ENCODE measurements around the gene BCKDK.
"Not testable (repeated sequence)": the region's sequence is repeated elsewhere in the genome, so short reads cannot be mapped to it uniquely, and the experiment has no call there.

Gene BCKDK

GRCh38 chr16:31144418-31144817 is 36.2 kb downstream of the BCKDK start:
- DNase-seq, result not testable (repeated sequence)

DNA sequence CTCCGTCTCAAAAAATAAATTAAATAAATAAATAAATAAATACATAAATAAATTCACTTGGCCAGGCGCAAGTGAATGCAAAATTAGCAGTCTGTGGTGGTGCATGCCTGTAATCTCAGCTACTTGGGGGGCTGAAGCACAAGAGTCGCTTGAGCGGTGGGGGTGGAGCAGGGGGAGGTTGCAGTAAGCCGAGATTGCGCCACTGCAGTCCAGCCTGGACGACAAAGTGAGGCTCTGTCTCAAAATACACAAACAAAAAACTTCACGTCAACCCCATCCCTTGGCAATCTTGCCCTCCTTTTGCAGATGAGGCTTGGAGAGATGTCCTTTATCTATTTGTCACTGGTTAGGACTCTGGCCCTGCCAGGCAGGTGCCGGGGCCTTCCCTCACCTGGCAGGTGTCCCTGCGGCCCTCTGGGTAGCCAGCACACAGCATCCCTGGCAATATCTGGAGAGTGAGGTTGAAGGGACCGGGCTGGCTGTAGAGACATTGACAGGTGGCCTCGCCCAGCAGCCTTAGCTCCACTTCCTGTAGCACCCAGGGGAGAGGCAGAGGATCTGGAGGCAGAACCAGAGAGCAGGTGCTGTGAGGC is 37.3 kb downstream of the BCKDK start:
- DNase-seq, result no peak

DNA sequence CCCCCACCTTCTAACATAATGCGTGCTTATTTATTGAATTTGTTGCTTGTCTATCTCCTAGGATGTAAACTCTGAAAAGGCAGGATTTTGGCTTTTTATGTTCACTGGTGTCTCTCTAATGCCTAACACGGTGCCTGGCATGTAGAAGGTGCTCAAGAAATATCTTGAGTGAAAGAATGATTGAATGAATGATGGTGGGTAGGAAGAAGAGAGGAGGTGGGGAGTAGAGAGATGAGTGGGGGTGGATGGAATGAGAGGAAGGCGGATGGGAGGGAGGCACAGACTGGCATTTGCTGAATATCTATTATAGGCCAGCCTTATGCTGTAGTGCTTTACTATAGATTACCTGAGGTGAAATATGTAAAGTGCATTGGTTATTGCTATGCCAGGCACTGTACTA is 39.4 kb downstream of the BCKDK start:
- no peak for DNase-seq

DNA sequence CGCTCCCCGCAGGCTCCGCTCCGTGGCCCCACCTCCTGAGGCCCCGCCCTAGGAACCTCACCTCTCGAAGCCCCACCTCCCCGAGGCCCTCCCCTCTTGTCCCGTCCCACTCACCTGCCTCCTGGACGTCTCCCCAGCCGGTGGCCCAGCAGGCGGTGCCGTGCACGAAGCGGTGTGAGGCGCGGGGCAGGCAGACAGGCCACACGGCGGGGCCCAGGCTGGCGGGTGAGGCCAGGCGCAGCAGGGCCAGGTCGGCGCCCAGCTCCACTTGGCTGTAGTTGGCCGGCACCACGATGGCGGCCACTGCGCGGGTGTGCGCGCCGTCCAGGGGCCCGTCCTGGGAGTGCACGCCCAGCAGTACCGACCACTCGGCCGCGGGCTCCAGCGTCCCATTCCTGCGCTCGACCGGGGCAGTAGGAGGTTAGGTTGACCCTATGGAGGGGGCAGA is 40.1 kb downstream of the BCKDK start:
- no peak for DNase-seq

- DNase-seq, result no peak
Observed at GRCh38 chr16:31148896-31149295, 40.7 kb downstream of the BCKDK start.

- DNase-seq, result no peak
Observed at GRCh38 chr16:31149332-31149731, 41.1 kb downstream of the BCKDK start.

DNA sequence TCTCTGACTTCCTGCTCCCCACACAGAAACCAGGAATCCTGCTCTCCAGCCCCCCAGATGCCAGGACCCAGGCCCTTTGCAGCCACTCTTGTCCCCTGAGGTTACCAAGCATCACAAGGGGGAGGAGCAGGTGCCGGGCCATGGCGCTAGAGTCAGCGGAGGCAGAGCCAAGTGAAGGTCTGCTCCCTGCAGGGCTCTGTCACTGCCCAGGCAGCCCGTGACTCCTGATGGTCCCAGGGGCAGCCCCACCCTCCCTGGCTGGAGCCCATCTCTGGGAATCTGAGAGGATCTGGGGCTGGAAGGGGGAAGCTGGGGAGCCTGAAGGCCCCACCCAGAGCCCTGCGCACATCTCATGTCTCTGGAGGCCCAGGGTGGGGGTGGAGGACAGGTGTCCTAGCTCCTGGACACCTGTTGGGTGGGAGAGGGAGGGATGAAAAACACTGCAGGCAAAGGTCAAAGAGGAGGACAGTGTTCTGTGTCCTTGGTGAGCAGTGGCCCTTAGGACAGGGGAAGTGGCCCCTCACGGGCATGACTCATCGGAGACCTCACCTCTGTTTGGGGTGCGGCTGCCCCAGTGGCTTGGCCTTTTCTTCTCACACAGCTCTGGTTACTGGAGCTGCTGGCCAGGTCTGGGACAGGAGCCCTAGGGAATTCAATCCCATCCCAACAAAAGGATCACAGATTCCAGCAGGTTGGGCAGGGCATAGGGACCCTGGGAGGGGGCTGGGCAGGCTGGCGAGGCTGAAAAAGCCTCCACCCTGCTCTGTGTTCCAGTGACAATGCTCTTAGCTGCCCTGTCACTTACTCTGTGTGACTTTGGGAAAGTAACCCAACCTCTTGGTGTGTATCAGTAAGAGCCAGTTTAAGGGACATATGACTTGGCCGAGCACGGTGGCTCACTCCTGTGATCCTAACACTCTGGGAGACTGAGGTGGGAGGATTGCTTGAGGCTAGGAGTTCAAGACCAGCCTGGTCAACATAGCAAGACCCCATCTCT is 42.0 kb downstream of the BCKDK start, which contains the start of gene PRSS36:
Gene PRSS36 (minus strand): TSS at position 173 of the 997 bp plus-strand sequence. CDS start 31 bp downstream, at position 142.
- no peak for DNase-seq

- DNase-seq, result not testable (repeated sequence)
Observed at GRCh38 chr16:31150976-31151375, 42.8 kb downstream of the BCKDK start.

GRCh38 chr16:31157136-31157535 is 49.0 kb downstream of the BCKDK start:
- DNase-seq, result no peak

Measured in NCI-H2107 (cell line).